Left renal cortex interstitium (tissue), 4 donors: ENCODE measurements around the gene WDR72. TPM values are rescaled to one million over a fixed set of nuclear protein-coding genes. Genes with fewer than 3 reads are reported as not detected.

Experiments
- DNase-seq, 4 donors: peaks; one replicate each; pipeline ENCODE4 v3.0.0-alpha.2; 2013; ENCODE audit warnings: low read depth in 4 of 4, low spot score in 2 of 4, missing footprints in 1 of 4
- polyA plus RNA-seq, 4 donors: library from polyadenylated mRNA; unstranded; fragments of 120-200 nt; gene quantifications; one replicate each; pipeline ENCODE4 v1.2.1, GENCODE V29; 2013; ENCODE audit not compliant: insufficient read length in 4 of 4

The WDR72 gene
- polyA plus RNA-seq, 4 donors = 55.0 to 94.0 (median 60.2) TPM

GRCh38 chr15:53611145-53611920 is 148.1 kb downstream of the WDR72 start:
- DNase-seq = no peak

DNA sequence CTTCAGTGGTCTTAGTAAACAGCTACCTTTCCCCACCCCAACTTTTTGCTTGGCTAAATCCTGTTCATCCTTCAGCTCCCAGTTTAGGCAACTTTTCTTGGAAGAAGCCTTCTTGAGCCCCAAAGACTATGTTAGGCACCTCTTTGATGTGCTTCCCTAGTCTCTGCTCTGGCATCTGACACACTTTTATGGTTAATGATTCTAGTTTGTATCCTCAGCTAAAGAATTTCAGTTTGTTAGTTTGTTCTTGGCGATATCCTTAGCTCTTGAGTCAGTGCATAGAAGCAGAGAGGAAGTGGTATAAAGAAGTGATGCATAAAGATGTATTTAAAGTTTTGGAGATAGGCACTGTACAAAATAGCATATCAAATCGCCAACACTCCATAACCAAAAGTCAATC is 168.4 kb downstream of the WDR72 start:
- no peak for DNase-seq

GRCh38 chr15:53590380-53590779 is 169.1 kb downstream of the WDR72 start:
- no peak for DNase-seq

DNA sequence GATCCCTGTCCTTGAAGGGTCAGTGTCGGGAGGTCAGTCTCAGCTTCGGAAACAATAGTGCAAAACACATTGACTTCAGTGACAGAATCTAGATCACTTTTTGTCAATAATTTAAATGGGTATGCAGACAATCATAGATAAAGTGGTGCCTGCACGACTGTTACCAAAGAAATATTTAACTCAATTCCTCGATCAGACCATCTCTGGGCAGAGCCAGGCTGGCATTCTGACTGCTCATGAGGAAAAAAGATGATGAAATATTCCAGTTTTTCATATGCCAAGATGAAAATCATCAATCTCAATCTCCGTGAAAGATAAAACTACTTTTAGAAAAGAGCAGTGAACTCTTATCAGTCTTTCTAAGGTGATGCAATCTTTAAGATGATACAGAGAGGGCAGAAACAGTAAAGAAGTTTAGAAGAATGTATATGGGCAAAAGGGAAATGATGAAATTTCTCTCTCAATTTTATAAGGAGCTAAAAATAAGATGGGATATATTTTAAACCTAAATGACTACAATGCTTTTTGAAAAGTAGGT is 169.9 kb downstream of the WDR72 start:
- no peak for DNase-seq

DNA sequence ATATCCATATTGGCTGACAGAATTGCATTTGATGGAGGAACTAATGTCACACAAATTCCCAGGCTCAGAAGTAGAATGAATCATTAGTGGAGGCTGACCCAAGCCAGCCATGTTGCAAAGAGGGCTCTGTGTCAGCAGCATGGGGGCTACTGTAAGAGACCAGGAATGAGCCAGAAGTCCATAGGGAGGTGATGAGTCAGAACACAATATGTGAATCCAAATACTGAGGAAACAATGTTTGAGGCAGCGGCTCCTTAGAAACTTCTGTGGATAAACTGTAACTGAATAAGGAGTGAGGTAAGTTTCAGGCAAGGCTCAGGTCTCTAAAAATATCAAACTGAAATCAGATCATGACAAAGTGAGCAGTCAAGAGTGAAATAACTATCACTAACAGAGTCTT is 170.7 kb downstream of the WDR72 start:
- no peak for DNase-seq

DNA sequence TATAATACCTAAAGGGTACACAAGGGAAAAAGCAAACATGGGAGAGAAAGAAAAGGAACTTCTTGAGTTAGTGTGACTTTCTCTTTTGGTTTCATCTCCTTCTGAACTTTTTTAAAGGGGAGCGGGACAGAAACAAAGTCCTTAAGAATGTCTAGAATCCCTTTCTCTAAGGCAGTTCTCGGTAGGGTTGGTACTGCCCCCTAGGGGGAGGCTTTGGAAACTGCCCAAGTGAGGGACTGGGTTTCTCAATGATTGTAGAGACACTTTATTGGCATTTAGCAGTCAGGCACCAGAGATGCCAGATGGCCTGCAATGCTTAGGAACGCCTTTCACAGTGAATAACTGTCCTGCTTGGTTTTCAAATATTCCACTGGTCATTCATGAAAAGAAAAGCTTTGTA is 172.7 kb downstream of the WDR72 start:
- DNase-seq = no peak

- DNase-seq = no peak
Measured at GRCh38 chr15:53581513-53581912, 177.9 kb downstream of the WDR72 start.

DNA sequence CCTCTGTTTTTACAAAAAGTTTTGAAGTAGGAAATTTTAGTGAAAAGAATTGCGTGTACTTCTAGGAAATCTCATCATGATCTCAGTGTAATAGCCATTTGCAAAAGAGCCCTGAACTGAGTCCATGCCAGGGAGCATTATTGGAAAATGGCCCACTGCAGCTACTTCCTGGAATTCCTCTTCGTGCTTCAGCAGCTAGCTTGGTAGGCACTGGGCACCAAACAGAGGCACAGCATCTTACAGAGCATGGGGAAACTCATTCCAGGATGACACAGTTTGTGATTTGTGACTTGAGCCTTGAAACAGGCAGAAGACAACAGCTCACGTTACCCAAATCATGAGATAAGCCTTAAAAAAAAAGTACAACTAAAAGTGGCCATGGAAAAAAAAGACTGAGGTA is 179.1 kb downstream of the WDR72 start:
- DNase-seq = no peak

GRCh38 chr15:53576841-53577240 is 182.6 kb downstream of the WDR72 start:
- no peak for DNase-seq

DNA sequence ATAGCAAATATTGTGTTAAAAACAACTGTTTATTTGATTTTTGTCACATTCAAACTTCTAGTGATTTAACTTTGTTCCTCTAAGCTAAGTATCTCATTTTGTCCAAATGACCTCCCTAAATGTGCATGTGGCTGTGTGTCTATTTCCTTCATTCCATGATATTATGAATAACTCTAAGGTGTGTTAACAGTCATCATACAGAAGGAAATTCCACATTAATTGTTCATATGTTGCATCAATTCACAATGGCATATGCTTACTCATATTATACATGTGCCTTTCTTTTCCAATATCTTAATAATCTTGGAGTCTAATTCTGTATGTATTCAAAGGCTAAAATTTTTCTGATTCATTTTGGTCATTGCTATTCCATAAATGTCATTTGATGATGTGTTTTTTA is 186.4 kb downstream of the WDR72 start:
- DNase-seq = no peak

- DNase-seq = no peak
Measured at GRCh38 chr15:53569751-53570480, 189.5 kb downstream of the WDR72 start.

DNA sequence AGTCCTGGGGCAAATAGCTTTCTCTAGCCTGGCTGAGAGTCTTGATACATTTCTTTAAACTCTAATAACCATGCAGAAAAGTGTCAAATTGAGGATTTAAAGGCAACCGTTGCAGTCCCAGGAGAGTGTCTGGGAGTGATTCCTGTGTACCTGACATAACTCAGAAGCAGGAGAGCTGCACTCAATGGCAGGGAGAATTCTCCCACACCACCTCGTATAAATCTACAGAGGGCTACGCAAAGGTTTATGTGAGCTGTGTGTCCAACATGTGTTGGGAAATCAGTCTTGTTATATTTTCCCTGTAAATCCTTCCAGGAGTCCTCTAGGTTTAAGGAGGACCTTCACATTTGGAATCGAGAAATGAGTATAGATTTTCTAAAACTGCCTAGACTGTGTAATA is 192.6 kb downstream of the WDR72 start:
- no peak for DNase-seq

- DNase-seq = no peak
Measured at GRCh38 chr15:53565721-53566120, 193.7 kb downstream of the WDR72 start.

DNA sequence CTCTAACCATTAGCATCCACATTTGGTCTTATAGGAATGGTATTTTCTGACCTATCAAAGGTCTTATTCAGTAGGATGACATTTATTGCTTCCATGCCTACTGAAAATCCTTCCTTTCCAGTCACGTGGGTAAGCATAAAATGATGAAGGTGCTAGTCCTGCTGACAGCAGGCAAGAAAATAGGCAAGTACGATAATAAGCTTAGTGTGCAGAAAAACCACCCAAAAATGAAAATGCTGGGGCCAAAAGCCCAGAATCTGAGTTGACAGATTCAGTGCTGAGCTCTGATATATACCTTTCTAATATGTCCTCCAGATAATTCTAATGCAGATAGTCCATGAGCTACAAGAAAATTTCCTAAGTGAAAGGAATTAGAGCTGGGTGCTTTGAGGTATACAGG is 194.8 kb downstream of the WDR72 start:
- DNase-seq = no peak

DNA sequence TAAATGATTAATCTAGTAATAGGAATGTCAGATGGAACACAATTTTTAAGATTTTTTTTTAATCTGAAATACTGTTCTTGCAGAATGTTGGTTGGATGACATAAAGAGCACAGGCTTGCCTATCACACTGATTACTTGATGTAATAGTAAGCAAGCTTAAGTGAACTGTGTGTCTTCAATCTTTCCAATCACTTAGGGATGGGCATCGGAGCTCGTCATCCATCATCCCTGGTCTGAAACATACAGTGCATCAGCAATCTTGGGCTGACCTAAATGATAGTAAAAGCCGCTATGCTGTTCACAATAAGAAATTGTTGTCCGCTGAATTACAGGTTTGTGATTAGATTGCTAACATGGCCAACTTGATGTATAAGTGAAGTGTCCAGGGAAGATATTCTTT is 195.8 kb downstream of the WDR72 start:
- DNase-seq = no peak

DNA sequence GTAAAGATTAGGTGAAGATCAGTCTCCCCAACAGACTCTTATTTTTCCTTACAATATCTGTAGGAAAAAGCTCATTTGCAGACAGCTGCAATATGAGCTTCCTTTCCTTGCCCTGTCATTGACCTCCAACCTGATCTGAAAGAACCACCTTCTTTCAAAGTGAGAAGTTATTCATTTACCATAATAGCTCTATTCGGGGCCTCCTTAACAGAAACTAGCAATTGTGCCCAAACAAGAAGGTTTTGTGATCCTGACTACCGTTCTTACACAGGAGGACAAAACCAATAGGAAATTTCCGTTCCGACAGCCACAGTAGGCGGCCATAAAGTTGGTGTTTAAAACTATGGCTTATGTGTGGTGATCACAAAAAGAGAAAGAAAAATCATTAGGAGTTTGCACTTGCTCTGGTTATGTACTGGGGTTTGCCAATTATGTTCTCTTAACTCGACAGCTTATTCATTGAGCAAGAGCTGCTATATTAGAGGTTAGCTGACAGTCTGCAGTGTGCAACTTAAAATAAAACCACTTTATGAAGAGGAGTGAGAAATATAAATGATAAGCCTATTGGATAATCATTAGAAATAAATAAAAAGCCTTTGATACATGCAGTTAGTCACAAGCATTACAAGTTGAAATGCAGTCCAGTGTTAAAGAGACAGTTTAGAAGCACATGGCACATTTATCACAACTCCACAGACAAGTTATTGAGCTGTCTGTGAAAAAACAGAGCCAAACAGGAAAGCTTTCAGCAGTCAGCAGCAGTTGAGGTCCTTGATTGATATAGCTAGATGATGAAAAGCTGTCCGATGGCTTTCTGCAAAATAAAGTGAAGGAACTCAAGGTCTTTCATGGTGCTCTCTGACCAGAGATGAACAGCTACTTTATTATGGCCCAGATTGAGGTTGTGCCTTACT is 199.8 kb downstream of the WDR72 start:
- DNase-seq = no peak

DNA sequence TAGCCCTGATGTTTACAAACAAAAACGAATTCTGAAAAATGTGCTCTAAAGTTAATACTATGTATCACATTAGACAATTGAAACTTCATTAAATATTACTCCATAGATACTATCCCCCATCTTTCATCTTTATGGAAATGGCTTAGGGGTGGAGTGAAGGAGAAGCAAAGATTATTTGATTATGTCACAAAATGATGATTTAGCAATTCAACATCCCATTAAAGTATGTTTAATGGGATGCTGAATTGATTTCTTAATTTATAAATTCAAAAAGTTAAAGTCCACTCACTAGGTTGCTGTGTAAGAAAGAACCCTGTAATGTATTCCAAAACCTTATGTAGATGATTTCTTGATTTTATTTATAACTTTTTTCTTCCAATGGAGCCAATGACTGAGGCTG is 201.1 kb downstream of the WDR72 start:
- DNase-seq = no peak

- no peak for DNase-seq
Measured at GRCh38 chr15:53555226-53555625, 204.2 kb downstream of the WDR72 start.

- DNase-seq = no peak
Measured at GRCh38 chr15:53549697-53550305, 209.7 kb downstream of the WDR72 start.

GRCh38 chr15:53548236-53548635 is 211.2 kb downstream of the WDR72 start:
- no peak for DNase-seq
